Stomach smooth muscle (tissue), 2 donors: ENCODE measurements around the gene NTMT1.

Source experiments
- H3K27ac ChIP-seq: one replicate; pipeline ENCODE4 v1.7.0; 2013; ENCODE audit warnings: mild to moderate bottlenecking, low read length, inconsistent platforms
- H3K27me3 ChIP-seq, 2 donors: one replicate each; pipeline ENCODE4 v1.7.0; 2013; ENCODE audit warnings: low read length in 2 of 2; ENCODE audit not compliant: insufficient read depth in 2 of 2, control insufficient read depth in 1 of 2
- H3K36me3 ChIP-seq, 2 donors: one replicate each; pipeline ENCODE4 v1.7.0; 2013; ENCODE audit warnings: low read length in 2 of 2; ENCODE audit not compliant: control insufficient read depth in 2 of 2, insufficient read depth in 2 of 2
- H3K4me1 ChIP-seq: one replicate; pipeline ENCODE4 v1.7.0; 2013; ENCODE audit warnings: low read length; ENCODE audit not compliant: control insufficient read depth, insufficient read depth
- H3K4me3 ChIP-seq, 2 donors: one replicate each; pipeline ENCODE4 v1.7.0; 2013; ENCODE audit warnings: low read length in 2 of 2
- H3K9ac ChIP-seq, 2 donors: one replicate each; pipeline ENCODE4 v1.7.0; 2013; ENCODE audit warnings: low read length in 2 of 2, mild to moderate bottlenecking in 1 of 2
- H3K9me3 ChIP-seq, 2 donors: one replicate each; pipeline ENCODE4 v1.7.0; 2013; ENCODE audit warnings: low read length in 2 of 2; ENCODE audit not compliant: control insufficient read depth in 2 of 2
- donor health status: healthy.
- donor health status: Pancreatic carcinoma.

The NTMT1 gene

DNA sequence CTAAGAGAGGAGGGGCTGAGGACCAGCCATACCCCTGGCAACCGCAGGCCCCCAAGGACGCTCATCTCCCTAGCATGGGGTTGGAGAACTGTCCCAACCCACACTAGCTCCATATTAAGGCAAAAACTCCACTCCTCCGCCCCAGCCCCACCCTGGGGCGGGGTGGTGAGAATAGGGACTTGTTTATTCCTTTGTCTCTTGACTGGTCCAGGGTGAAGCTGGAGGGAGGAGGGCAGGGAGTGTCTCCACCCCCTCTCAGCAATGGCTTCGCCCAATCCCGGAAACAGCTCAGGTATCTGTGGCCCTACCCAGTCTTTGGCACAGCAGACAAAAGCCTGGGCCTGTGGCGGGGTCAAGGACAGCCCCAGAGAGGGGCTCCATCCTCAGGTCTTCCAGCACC, 56.4 kb downstream of the NTMT1 start:
- Histone ChIP-seq H3K9ac (no peak overlapping the region), H3K27ac (no peak overlapping the region), H3K36me3 (no peaks in the 10 kb centered on the region), H3K9me3 (no peaks in the 10 kb centered on the region), H3K4me1 (no peaks in the 10 kb centered on the region), H3K4me3 (no peak overlapping the region), H3K27me3 (peaks cover 0 to 8% of the 10 kb centered on the region in 2 donors)

DNA sequence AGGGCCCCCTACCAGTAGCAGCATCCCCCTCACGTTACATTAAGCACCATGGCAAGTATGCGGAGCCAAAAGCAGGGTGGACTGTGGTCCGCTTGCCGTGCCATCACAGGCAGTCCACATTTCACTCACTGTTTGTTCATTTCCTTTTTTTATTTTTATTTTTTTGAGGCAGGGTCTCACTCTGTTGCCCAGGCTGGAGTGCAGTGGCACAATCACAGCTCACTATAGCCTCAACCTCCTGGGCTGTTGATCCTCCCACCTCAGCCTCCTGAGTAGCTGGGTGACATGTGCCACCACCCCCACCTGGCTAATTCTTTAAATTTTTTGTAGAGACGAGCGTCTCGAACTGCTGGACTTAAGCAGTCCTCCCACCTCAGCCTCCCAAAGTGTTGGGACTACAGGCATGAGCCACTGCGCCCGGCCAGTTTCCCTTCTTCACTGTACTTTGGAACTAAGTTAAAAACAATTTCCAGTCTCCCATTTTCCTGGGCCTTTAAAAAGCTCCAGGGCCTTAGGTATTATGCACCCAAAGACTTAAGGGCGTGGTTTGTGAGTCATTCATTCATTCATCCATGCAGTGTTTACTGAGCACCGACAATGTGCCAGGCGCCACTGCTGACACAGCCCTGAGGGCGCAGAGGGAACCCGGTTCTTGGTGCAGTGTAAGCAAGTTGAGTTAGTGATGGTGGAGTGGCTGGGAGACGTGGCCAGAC, 59.4 kb downstream of the NTMT1 start:
- no peak overlapping the region for H3K9ac ChIP-seq
- no peaks in the 10 kb centered on the region for H3K36me3 ChIP-seq
- H3K27ac ChIP-seq = no peak overlapping the region
- H3K4me1 ChIP-seq = no peaks in the 10 kb centered on the region
- peaks cover 0 to 5% of the 10 kb centered on the region in 2 donors for H3K27me3 ChIP-seq
- H3K9me3 ChIP-seq = no peaks in the 10 kb centered on the region
- no peak overlapping the region for H3K4me3 ChIP-seq
